ENCODE measurements around the gene L3MBTL1. TPM values are rescaled to one million over a fixed set of nuclear protein-coding genes. Genes with fewer than 3 reads are reported as not detected.
A peak's percentile ranks its signal among the peaks of the same experiment; 100 is the strongest.

The L3MBTL1 gene
- total and polyA plus RNA-seq, 2 of the 4 experiments (the other 2 are of a cell fraction), result 2.2 to 4.5 TPM

DNA sequence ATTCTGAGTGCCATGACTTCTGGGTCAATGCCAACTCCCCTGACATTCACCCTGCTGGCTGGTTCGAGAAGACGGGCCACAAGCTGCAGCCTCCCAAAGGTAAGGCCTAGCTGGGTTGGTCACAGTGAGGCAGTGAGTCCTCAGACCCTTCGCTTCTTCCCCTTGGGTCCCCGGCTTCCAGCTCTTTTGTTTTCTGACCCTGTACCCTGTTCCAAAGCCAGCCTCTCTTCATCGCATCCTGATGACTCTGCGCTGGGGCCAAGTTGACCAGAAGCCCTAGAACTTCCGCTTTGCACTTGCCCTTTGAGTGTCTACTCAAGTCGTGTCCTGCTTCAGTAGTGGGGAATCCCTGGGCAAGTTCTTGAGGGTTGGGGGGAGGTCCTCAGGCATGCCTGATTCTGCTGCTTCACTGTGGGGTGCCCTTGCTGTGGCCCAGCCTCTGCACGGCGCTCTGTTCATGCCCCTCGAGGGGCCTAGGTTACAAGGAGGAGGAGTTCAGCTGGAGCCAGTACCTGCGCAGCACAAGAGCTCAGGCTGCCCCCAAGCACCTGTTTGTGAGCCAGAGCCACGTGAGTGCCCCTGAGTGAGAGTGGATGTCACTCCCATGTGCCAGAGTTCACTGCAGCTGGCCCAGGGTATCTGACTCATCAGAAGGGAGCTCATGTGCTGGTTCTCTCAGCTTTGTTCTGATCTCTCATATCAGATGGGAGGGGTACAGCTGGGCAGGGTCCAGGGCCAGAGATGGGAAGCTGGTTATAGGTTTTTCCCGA lies 23.0 kb downstream of the L3MBTL1 start:
- WGBS, 2 experiments (ENCODE audit: extremely low coverage in 2 of 2, insufficient read length in 1 of 2), result 58% methylated on average over 2 of the region's 14 CpGs; no CpG with 5 or more reads in 1 of the 2 experiments
- Histone ChIP-seq H3K9me3 (ENCODE audit: control insufficient read depth, insufficient read depth, low read length) (no peaks in the 10 kb centered on the region), H4K91ac (ENCODE audit: insufficient read depth, low read depth, low read length) (no peak overlapping the region), H3K4me2 (ENCODE audit: low read depth, low read length) (no peak overlapping the region), H4K5ac (ENCODE audit: low read depth, low read length) (no peak overlapping the region), H3K27me3 (ENCODE audit: control insufficient read depth, insufficient read depth, low read length) (peaks cover 6% of the 10 kb centered on the region), H2AK5ac (ENCODE audit: low read depth, low read length) (no peak overlapping the region), H3K14ac (replicated peaks; ENCODE audit: low read depth, low read length) (no peak overlapping the region), H3K79me1 (ENCODE audit: low read depth in 1 of 2, low read length in 2 of 2) (no peaks in the 10 kb centered on the region), H3K36me3 (ENCODE audit: control insufficient read depth, insufficient read depth, low read length) (peaks cover 6% of the 10 kb centered on the region), H3K4me1 (ENCODE audit: control insufficient read depth, insufficient read depth, low read length) (peaks cover 3% of the 10 kb centered on the region; the same call in 1 of the 2 replicates), H2BK20ac (ENCODE audit: low read depth, low read length) (no peak overlapping the region), H3K9me1 (ENCODE audit: insufficient read depth, low read length) (no peaks in the 10 kb centered on the region; the same call in none of the 2 replicates), H3K18ac (ENCODE audit: low read depth, low read length) (no peak overlapping the region), H3K4me3 (ENCODE audit: insufficient read depth, low read depth, low read length) (no peak overlapping the region), H2AFZ (replicated peaks; ENCODE audit: low read length, poor library complexity) (no peak overlapping the region), H4K8ac (ENCODE audit: low read depth in 2 of 2, low read length in 2 of 2) (no peak overlapping the region), H2BK5ac (ENCODE audit: low read depth, low read length, poor library complexity, severe bottlenecking) (no peak overlapping the region), H3K4ac (ENCODE audit: low read depth, low read length) (no peak overlapping the region), H3K56ac (ENCODE audit: extremely low read depth, insufficient read depth, low read length) (no peak overlapping the region), H4K20me1 (ENCODE audit: insufficient read depth, low read length) (no peaks in the 10 kb centered on the region), H3K23ac (ENCODE audit: low read depth, low read length) (no peak overlapping the region), H2BK120ac (ENCODE audit: low read depth, low read length) (no peak overlapping the region), H3K9ac (ENCODE audit: low read depth, low read length) (no peak overlapping the region), H2BK15ac (ENCODE audit: low read depth, low read length) (no peak overlapping the region), H3K27ac (ENCODE audit: insufficient read depth, low read length) (no peak overlapping the region), H2AK9ac (replicated peaks; ENCODE audit: low read depth, low read length, poor library complexity) (no peak overlapping the region)
- ChIA-PET CTCF (interaction anchor here (0.6 to 0.7 kb wide), 2 partner anchors 92 to 162 kb away, joined by 3 read pairs; no protein-coding TSS in a partner anchor), POLR2A (ENCODE audit: unreplicated experiment) (no interaction called here)
- dilution Hi-C loops (cut with HindIII; ENCODE audit: low sequenced_read_pairs, unreplicated experiment) (no loop called here), intact Hi-C loops (cut with micrococcal nuclease) (no loop called here), in situ Hi-C loops (cut with MboI; ENCODE audit: low sequenced_read_pairs) (loop anchor here (10.0 kb wide), 1 partner anchor 164 kb away; no protein-coding TSS in a partner anchor)
- BruUV-seq (replicated peaks), result no TSS peak
- ATAC-seq (ENCODE audit: low read depth) (peak; percentile 35; the same call in 1 of the 2 replicates), DNase-seq (no peak)
- TF ChIP-seq, protein P1, sequence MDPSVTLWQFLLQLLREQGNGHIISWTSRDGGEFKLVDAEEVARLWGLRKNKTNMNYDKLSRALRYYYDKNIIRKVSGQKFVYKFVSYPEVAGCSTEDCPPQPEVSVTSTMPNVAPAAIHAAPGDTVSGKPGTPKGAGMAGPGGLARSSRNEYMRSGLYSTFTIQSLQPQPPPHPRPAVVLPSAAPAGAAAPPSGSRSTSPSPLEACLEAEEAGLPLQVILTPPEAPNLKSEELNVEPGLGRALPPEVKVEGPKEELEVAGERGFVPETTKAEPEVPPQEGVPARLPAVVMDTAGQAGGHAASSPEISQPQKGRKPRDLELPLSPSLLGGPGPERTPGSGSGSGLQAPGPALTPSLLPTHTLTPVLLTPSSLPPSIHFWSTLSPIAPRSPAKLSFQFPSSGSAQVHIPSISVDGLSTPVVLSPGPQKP (IDR thresholded peaks at IDR 0.05; ENCODE audit: borderline replicate concordance, low read depth, low read length), result no peak
- TF ChIP-seq POLR2A (IDR thresholded peaks at IDR 0.05; ENCODE audit: low read depth, low read length) (no peak), RCOR1 (IDR thresholded peaks at IDR 0.05; ENCODE audit: insufficient replicate concordance, low read length) (no peak), NFE2L2 (IDR thresholded peaks at IDR 0.05; ENCODE audit: low read depth, low read length) (no peak), CEBPB (IDR thresholded peaks at IDR 0.05; ENCODE audit: low read depth, low read length) (no peak), RFX5 (IDR thresholded peaks at IDR 0.05; ENCODE audit: low read depth, low read length) (no peak), FOS (IDR thresholded peaks at IDR 0.05; ENCODE audit: low read depth, low read length) (no peak), MAZ (IDR thresholded peaks at IDR 0.05; ENCODE audit: borderline replicate concordance, low read depth, low read length) (no peak), RAD21 (IDR thresholded peaks at IDR 0.05; ENCODE audit: low read length) (no peak), CHD1 (IDR thresholded peaks at IDR 0.05; ENCODE audit: low read depth, low read length) (no peak), MXI1 (IDR thresholded peaks at IDR 0.05; ENCODE audit: borderline replicate concordance, low read depth, low read length) (no peak), SMC3 (IDR thresholded peaks at IDR 0.05; ENCODE audit: low read depth, low read length) (no peak), MAFK (IDR thresholded peaks at IDR 0.05; ENCODE audit: low read depth, low read length) (no peak)
- TF ChIP-seq, protein P2, sequence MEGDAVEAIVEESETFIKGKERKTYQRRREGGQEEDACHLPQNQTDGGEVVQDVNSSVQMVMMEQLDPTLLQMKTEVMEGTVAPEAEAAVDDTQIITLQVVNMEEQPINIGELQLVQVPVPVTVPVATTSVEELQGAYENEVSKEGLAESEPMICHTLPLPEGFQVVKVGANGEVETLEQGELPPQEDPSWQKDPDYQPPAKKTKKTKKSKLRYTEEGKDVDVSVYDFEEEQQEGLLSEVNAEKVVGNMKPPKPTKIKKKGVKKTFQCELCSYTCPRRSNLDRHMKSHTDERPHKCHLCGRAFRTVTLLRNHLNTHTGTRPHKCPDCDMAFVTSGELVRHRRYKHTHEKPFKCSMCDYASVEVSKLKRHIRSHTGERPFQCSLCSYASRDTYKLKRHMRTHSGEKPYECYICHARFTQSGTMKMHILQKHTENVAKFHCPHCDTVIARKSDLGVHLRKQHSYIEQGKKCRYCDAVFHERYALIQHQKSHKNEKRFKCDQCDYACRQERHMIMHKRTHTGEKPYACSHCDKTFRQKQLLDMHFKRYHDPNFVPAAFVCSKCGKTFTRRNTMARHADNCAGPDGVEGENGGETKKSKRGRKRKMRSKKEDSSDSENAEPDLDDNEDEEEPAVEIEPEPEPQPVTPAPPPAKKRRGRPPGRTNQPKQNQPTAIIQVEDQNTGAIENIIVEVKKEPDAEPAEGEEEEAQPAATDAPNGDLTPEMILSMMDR (conservative IDR thresholded peaks at IDR 0.05; ENCODE audit: low read depth, low read length), result no peak
- TF ChIP-seq, protein P3, sequence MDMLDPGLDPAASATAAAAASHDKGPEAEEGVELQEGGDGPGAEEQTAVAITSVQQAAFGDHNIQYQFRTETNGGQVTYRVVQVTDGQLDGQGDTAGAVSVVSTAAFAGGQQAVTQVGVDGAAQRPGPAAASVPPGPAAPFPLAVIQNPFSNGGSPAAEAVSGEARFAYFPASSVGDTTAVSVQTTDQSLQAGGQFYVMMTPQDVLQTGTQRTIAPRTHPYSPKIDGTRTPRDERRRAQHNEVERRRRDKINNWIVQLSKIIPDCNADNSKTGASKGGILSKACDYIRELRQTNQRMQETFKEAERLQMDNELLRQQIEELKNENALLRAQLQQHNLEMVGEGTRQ (IDR thresholded peaks at IDR 0.05; ENCODE audit: low read depth, low read length), result no peak

Measured in IMR-90 (cell line).